ENCODE data around the gene SYTL3. TPM values are rescaled to one million over a fixed set of nuclear protein-coding genes. Genes with fewer than 3 reads are reported as not detected.

The SYTL3 gene
- total and polyA plus RNA-seq, 10 donors, result 5.9 to 48.3 (median 17.9) TPM

GRCh38 chr6:158663625-158664165 is 13.8 kb downstream of the SYTL3 start:
- intact Hi-C loops (cut with DNase I; ENCODE audit: low total_unique reads), result no loop called here
- H3K27ac ChIP-seq, result no peak overlapping the region
- peaks cover 0 to 89% (median 30%) of the 10 kb centered on the region in 6 donors for H3K4me1 ChIP-seq
- no peak overlapping the region for H3K4me3 ChIP-seq
- H3K36me3 ChIP-seq, result peaks cover 0 to 84% (median 6%) of the 10 kb centered on the region in 6 donors
- H3K27me3 ChIP-seq (replicated peaks in 1 of 7), result no peaks in the 10 kb centered on the region
- TF ChIP-seq POLR2AphosphoS5 (IDR thresholded peaks at IDR 0.05) (no peak), POLR2A (IDR thresholded peaks at IDR 0.05) (no peak), CTCF (IDR thresholded peaks at IDR 0.05 in 8 of 11, conservative IDR thresholded peaks at IDR 0.05 in 3 of 11) (no peak)
- no peaks in the 10 kb centered on the region for H3K9me3 ChIP-seq
- no peak for DNase-seq
- WGBS, 5 donors, result 59 to 74% (median 64%) methylated on average over 11 of the region's 11 CpGs

- DNase-seq, result peak; percentile 67
- intact Hi-C loops (cut with DNase I; ENCODE audit: low total_unique reads), result no loop called here
- WGBS, 5 donors, result 96 to 97% (median 97%) methylated on average over 18 of the region's 18 CpGs
- Histone ChIP-seq H3K4me3 (no peak overlapping the region), H3K27ac (peak overlapping the region in 1 of 8 donors; percentile 94), H3K27me3 (replicated peaks in 1 of 7) (no peaks in the 10 kb centered on the region), H3K9me3 (no peaks in the 10 kb centered on the region), H3K4me1 (peaks cover 0 to 79% (median 24%) of the 10 kb centered on the region in 6 donors), H3K36me3 (peaks cover 0 to 95% (median 6%) of the 10 kb centered on the region in 6 donors)
- no peak for TF ChIP-seq POLR2A (IDR thresholded peaks at IDR 0.05)
- no peak for TF ChIP-seq POLR2AphosphoS5 (IDR thresholded peaks at IDR 0.05)
These were observed 15.5 kb downstream of the SYTL3 start for GRCh38 chr6:158665332-158665731.

GRCh38 chr6:158666628-158667359 is 16.9 kb downstream of the SYTL3 start:
- peak overlapping the region in 1 of 8 donors; percentile 32 for H3K4me3 ChIP-seq
- 68 to 77% (median 75%) methylated on average over 14 of the region's 14 CpGs for WGBS, 5 donors
- intact Hi-C loops (cut with DNase I; ENCODE audit: low total_unique reads), result no loop called here
- no peaks in the 10 kb centered on the region for H3K27me3 ChIP-seq (replicated peaks in 1 of 7)
- peaks cover 0 to 64% (median 17%) of the 10 kb centered on the region in 6 donors for H3K4me1 ChIP-seq
- H3K27ac ChIP-seq, result peak overlapping the region in 7 of 8 donors; percentile 57 to 94 (median 85)
- no peak for DNase-seq
- TF ChIP-seq POLR2A (IDR thresholded peaks at IDR 0.05), result no peak
- TF ChIP-seq POLR2AphosphoS5 (IDR thresholded peaks at IDR 0.05), result peak in 1 of 3 donors; percentile 69
- TF ChIP-seq CTCF (IDR thresholded peaks at IDR 0.05 in 8 of 11, conservative IDR thresholded peaks at IDR 0.05 in 3 of 11), result peak in 2 of 11 experiments; percentile 15 to 17
- H3K36me3 ChIP-seq, result peaks cover 0 to 85% (median 6%) of the 10 kb centered on the region in 6 donors
- H3K9me3 ChIP-seq, result no peaks in the 10 kb centered on the region

- Histone ChIP-seq H3K4me3 (peak overlapping the region in 1 of 8 donors; percentile 37), H3K36me3 (peaks cover 0 to 79% (median 6%) of the 10 kb centered on the region in 6 donors), H3K9me3 (no peaks in the 10 kb centered on the region), H3K27ac (peak overlapping the region in 7 of 8 donors; percentile 4 to 94 (median 85)), H3K27me3 (replicated peaks in 1 of 7) (no peaks in the 10 kb centered on the region), H3K4me1 (peaks cover 0 to 57% (median 16%) of the 10 kb centered on the region in 6 donors)
- DNase-seq, result no peak
- WGBS, 5 donors, result 60 to 76% (median 63%) methylated on average over 8 of the region's 8 CpGs
- intact Hi-C loops (cut with DNase I; ENCODE audit: low total_unique reads), result no loop called here
- TF ChIP-seq POLR2A (IDR thresholded peaks at IDR 0.05) (no peak), CTCF (IDR thresholded peaks at IDR 0.05 in 8 of 11, conservative IDR thresholded peaks at IDR 0.05 in 3 of 11) (no peak), POLR2AphosphoS5 (IDR thresholded peaks at IDR 0.05) (no peak)
These were observed 17.6 kb downstream of the SYTL3 start for GRCh38 chr6:158667360-158667981.

Data from spleen (tissue), 11 donors.